Activated CD4-positive, alpha-beta T cell treated with anti-CD3 and anti-CD28 coated beads for 48 hours (primary cell): ENCODE measurements around the gene PCYT1A.
A peak's percentile ranks its signal among the peaks of the same experiment; 100 is the strongest.
"Not testable (repeated sequence)": the region's sequence is repeated elsewhere in the genome, so short reads cannot be mapped to it uniquely, and the experiment has no call there.

Experiments
- DNase-seq: peaks from one replicate; pipeline ENCODE4 v3.0.0-alpha.2; 2020

The PCYT1A gene

GRCh38 chr3:196287440-196288140 lies at the start of gene PCYT1A:
Gene PCYT1A, minus strand, starts transcription at chr3:196287726. Its CDS starts 17,195 bp downstream, at chr3:196270531.
- peak; percentile 83 for DNase-seq

GRCh38 chr3:196336319-196337145 lies 49.0 kb upstream of the PCYT1A start:
- no peak for DNase-seq

- DNase-seq = no peak
Measured at GRCh38 chr3:196335503-196335948, 48.0 kb upstream of the PCYT1A start.

GRCh38 chr3:196334982-196335381 lies 47.5 kb upstream of the PCYT1A start:
- DNase-seq = no peak

- DNase-seq = no peak
Measured at GRCh38 chr3:196332168-196332567, 44.6 kb upstream of the PCYT1A start.

- no peak for DNase-seq
Measured at GRCh38 chr3:196327405-196327804, 39.9 kb upstream of the PCYT1A start.

- no peak for DNase-seq
Measured at GRCh38 chr3:196326936-196327335, 39.4 kb upstream of the PCYT1A start.

- no peak for DNase-seq
Measured at GRCh38 chr3:196323691-196324090, 36.2 kb upstream of the PCYT1A start.

- no peak for DNase-seq
Measured at GRCh38 chr3:196323016-196323415, 35.5 kb upstream of the PCYT1A start.

- DNase-seq = no peak
Measured at GRCh38 chr3:196321162-196321561, 33.6 kb upstream of the PCYT1A start.

- no peak for DNase-seq
Measured at GRCh38 chr3:196320137-196320536, 32.6 kb upstream of the PCYT1A start.

GRCh38 chr3:196317687-196318467 lies 30.4 kb upstream of the PCYT1A start, which contains the start of gene DYNLT2B:
Gene DYNLT2B, minus strand, starts transcription at chr3:196318240. Its CDS starts 88 bp downstream, at chr3:196318152.
- peak; percentile 90 for DNase-seq

- not testable (repeated sequence) for DNase-seq
Measured at GRCh38 chr3:196316799-196317686, 29.5 kb upstream of the PCYT1A start.

GRCh38 chr3:196315821-196316220 lies 28.3 kb upstream of the PCYT1A start:
- no peak for DNase-seq

GRCh38 chr3:196314597-196314996 lies 27.1 kb upstream of the PCYT1A start:
- no peak for DNase-seq

GRCh38 chr3:196314086-196314485 lies 26.6 kb upstream of the PCYT1A start:
- DNase-seq = not testable (repeated sequence)

- not testable (repeated sequence) for DNase-seq
Measured at GRCh38 chr3:196302960-196303359, 15.4 kb upstream of the PCYT1A start.

- not testable (repeated sequence) for DNase-seq
Measured at GRCh38 chr3:196302551-196302950, 15.0 kb upstream of the PCYT1A start.

- no peak for DNase-seq
Measured at GRCh38 chr3:196298521-196298920, 11.0 kb upstream of the PCYT1A start.

- no peak for DNase-seq
Measured at GRCh38 chr3:196292286-196292923, 4.9 kb upstream of the PCYT1A start.

GRCh38 chr3:196288141-196288460 lies 575 bp upstream of the PCYT1A start:
- DNase-seq = no peak

GRCh38 chr3:196287090-196287439 lies 461 bp downstream of the PCYT1A start:
- DNase-seq = peak; percentile 33
